ENCODE data around the gene SENP8.

The SENP8 gene

DNA sequence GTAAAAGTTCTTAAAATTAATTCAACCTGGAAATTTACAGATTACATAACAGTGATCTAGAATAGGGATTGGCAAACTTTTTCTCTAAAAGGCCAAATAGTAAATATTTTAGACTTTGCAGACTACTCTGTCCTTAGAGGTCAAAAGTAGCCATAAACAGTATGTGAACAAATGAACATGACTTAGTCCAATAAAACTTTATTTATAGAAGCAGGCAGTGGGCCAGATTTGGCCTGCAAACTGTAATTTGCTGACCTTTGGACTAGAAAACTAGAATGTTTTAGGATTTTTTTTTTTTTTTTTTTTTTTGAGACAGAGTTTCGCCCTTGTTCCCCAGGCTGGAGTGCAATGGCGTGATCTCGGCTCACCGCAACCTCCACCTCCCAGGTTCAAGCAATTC lies 12.1 kb downstream of the SENP8 start:
- H3K27ac ChIP-seq = no peak overlapping the region
- H3K9me3 ChIP-seq (ENCODE audit: severe bottlenecking) = no peaks in the 10 kb centered on the region
- DNase-seq = no peak
- TF ChIP-seq, protein P1, sequence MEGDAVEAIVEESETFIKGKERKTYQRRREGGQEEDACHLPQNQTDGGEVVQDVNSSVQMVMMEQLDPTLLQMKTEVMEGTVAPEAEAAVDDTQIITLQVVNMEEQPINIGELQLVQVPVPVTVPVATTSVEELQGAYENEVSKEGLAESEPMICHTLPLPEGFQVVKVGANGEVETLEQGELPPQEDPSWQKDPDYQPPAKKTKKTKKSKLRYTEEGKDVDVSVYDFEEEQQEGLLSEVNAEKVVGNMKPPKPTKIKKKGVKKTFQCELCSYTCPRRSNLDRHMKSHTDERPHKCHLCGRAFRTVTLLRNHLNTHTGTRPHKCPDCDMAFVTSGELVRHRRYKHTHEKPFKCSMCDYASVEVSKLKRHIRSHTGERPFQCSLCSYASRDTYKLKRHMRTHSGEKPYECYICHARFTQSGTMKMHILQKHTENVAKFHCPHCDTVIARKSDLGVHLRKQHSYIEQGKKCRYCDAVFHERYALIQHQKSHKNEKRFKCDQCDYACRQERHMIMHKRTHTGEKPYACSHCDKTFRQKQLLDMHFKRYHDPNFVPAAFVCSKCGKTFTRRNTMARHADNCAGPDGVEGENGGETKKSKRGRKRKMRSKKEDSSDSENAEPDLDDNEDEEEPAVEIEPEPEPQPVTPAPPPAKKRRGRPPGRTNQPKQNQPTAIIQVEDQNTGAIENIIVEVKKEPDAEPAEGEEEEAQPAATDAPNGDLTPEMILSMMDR (IDR thresholded peaks at IDR 0.05; ENCODE audit: low read depth, low read length) = no peak
- no peaks in the 10 kb centered on the region for H3K36me3 ChIP-seq
- no peaks in the 10 kb centered on the region for H3K27me3 ChIP-seq (ENCODE audit: insufficient read depth, low read depth, severe bottlenecking)
- no peak overlapping the region for H3K4me3 ChIP-seq (ENCODE audit: low read depth, low read length)

DNA sequence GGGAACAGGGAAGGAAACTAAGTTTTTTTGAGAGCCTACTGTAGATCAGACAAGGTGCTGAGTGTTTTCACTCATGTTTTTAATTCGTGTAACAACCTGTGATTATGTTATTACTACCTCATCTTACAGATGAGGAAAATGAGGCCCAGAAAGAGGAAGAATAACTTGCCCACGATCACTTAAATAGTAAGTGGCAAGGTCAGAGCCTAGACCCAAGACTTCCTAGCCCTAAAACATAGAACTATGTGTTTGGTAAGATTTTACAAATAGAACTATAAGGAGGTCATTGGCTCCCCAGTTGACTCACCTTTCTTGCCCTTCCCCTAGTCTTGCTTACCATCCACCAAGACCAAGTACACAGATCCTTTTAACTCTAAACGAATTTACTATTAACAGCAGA lies 13.7 kb downstream of the SENP8 start:
- Histone ChIP-seq H3K9me3 (ENCODE audit: severe bottlenecking) (no peaks in the 10 kb centered on the region), H3K36me3 (no peaks in the 10 kb centered on the region), H3K4me3 (ENCODE audit: low read depth, low read length) (no peak overlapping the region), H3K27ac (no peak overlapping the region), H3K27me3 (ENCODE audit: insufficient read depth, low read depth, severe bottlenecking) (no peaks in the 10 kb centered on the region)
- no peak for DNase-seq
- TF ChIP-seq, protein P1 (IDR thresholded peaks at IDR 0.05; ENCODE audit: low read depth, low read length) = no peak

DNA sequence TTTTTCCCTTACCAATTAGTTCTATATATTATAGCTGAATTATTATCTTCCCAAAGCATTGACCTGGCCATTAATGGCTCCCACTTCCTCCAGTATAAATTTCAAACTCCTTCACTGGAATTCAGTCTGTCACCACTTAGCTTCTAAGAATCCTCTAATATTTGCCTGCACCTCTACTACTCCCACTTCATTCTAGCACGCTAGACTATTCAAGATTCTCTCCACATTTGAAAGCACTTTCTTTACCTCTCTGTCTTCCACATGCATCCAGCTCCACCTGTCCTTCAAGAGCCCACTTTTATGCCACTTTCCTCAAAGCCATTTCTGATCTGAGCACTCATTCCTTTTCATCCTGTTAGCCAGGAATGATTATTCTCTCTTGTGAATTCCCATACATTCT lies 15.0 kb downstream of the SENP8 start:
- Histone ChIP-seq H3K9me3 (ENCODE audit: severe bottlenecking) (no peaks in the 10 kb centered on the region), H3K27me3 (ENCODE audit: insufficient read depth, low read depth, severe bottlenecking) (no peaks in the 10 kb centered on the region), H3K27ac (no peak overlapping the region), H3K36me3 (no peaks in the 10 kb centered on the region), H3K4me3 (ENCODE audit: low read depth, low read length) (no peak overlapping the region)
- TF ChIP-seq, protein P1 (IDR thresholded peaks at IDR 0.05; ENCODE audit: low read depth, low read length) = no peak
- no peak for DNase-seq

DNA sequence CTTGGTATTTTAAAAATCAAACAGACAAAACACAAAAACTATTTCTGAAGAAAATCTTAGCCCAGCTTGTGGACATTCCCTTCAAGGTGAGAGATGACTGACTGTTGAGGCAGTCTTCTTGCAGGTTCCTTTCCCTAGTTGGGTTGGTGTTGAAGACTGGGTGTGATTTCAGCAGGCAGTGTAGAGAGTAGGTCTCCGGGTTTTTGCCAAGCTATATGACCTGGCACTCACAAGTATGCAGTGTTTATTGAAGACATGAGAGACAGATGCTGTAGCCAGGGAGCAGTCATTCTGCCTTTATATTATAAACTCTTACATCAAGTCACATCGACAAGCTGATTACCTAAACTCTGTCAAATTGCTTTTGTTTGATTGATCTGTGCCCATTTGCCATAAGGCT lies 17.5 kb downstream of the SENP8 start:
- Histone ChIP-seq H3K9me3 (ENCODE audit: severe bottlenecking) (no peaks in the 10 kb centered on the region), H3K4me3 (ENCODE audit: low read depth, low read length) (no peak overlapping the region), H3K36me3 (no peaks in the 10 kb centered on the region), H3K27me3 (ENCODE audit: insufficient read depth, low read depth, severe bottlenecking) (no peaks in the 10 kb centered on the region), H3K27ac (no peak overlapping the region)
- TF ChIP-seq, protein P1 (IDR thresholded peaks at IDR 0.05; ENCODE audit: low read depth, low read length) = no peak
- DNase-seq = no peak

DNA sequence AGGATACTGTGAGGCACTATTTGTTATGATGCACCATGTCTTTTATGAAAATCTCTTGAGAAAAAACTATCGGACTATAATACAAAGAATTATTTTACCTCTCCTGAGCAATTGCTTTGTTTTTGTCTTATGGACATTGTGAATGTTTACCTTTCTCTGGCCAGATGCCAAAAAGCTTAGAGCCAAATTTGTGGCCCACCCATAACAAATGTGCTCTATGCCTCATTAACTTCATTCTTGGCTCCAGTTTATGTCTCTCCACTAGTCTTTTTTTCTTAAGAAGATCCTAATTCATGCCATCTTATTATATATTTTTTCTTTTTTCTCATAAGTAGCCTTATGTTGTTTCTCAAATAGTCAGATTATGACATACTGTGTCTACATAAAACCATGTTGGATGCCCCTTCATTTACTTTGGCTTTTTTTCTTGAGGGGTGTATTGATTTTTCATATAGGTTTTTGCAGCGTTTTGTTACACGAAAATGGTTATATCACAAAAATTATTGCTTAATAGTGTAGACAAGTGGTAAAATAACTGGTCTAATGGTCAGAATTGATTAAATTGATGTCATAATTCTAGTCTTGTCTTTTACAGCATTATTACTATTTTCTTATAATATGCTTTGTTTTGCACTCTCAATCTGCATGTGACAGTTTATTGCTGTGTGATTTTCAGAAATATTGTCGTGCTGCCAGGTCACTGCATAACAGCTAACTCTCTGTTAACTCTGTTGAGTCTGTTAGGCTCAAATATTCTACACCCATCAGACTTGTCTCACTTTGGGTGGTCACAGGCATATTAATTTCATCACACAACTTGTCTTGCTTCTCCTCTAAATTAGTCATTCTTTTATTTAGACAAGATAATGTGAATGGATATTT lies 18.2 kb downstream of the SENP8 start:
- Histone ChIP-seq H3K4me3 (ENCODE audit: low read depth, low read length) (no peak overlapping the region), H3K9me3 (ENCODE audit: severe bottlenecking) (no peaks in the 10 kb centered on the region), H3K27me3 (ENCODE audit: insufficient read depth, low read depth, severe bottlenecking) (no peaks in the 10 kb centered on the region), H3K27ac (no peak overlapping the region), H3K36me3 (no peaks in the 10 kb centered on the region)
- no peak for DNase-seq
- TF ChIP-seq, protein P1 (IDR thresholded peaks at IDR 0.05; ENCODE audit: low read depth, low read length) = no peak

DNA sequence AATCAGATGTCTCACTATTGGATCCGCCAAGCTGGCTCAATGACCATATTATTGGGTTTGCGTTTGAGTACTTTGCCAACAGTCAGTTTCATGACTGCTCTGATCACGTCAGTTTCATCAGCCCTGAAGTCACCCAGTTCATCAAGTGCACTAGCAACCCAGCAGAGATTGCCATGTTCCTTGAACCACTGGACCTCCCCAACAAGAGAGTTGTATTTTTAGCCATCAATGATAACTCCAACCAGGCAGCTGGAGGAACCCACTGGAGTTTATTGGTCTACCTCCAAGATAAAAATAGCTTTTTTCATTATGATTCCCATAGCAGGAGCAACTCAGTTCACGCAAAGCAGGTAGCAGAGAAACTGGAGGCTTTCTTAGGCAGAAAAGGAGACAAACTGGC lies 21.5 kb downstream of the SENP8 start:
- H3K36me3 ChIP-seq = no peaks in the 10 kb centered on the region
- DNase-seq = no peak
- TF ChIP-seq, protein P1 (IDR thresholded peaks at IDR 0.05; ENCODE audit: low read depth, low read length) = no peak
- no peak overlapping the region for H3K4me3 ChIP-seq (ENCODE audit: low read depth, low read length)
- no peaks in the 10 kb centered on the region for H3K27me3 ChIP-seq (ENCODE audit: insufficient read depth, low read depth, severe bottlenecking)
- H3K27ac ChIP-seq = no peak overlapping the region
- no peaks in the 10 kb centered on the region for H3K9me3 ChIP-seq (ENCODE audit: severe bottlenecking)
